Karpas-422 (cell line): Measurements from ENCODE around the gene SPRY4. TPM values are rescaled to one million over a fixed set of nuclear protein-coding genes. Genes with fewer than 3 reads are reported as not detected.
"Not testable (repeated sequence)": the region's sequence is repeated elsewhere in the genome, so short reads cannot be mapped to it uniquely, and the experiment has no call there.

Source experiments
- DNase-seq: peaks from one replicate; pipeline ENCODE4 v3.0.0-alpha.2; 2015
- H2AFZ ChIP-seq: fragments of 200-600 bp; sonication (generic); 2 replicates; pipeline ENCODE4 v1.6.1; 2014; ENCODE audit warnings: antibody characterized with exemption, low read length, mixed read lengths
- H3K27ac ChIP-seq: fragments of 200-600 bp; sonication (generic); 2 replicates; pipeline ENCODE4 v1.5.1; 2014; ENCODE audit warnings: mild to moderate bottlenecking, low read length, moderate library complexity
- H3K27me3 ChIP-seq: fragments of 200-600 bp; sonication (generic); 2 replicates; pipeline ENCODE4 v1.6.1; 2014; ENCODE audit warnings: low read length, mixed read lengths
- H3K36me3 ChIP-seq: fragments of 200-600 bp; sonication (generic); 2 replicates; pipeline ENCODE4 v1.6.1; 2014; ENCODE audit warnings: low read length, mixed read lengths; ENCODE audit not compliant: insufficient read depth
- H3K4me1 ChIP-seq: fragments of 200-600 bp; sonication (generic); 2 replicates; pipeline ENCODE4 v1.6.1; 2014; ENCODE audit warnings: mild to moderate bottlenecking, low read length, mixed read lengths
- H3K4me2 ChIP-seq: fragments of 200-600 bp; sonication (generic); 2 replicates; pipeline ENCODE4 v1.6.1; 2014; ENCODE audit warnings: low read length, low read depth, mild to moderate bottlenecking; ENCODE audit not compliant: poor library complexity, severe bottlenecking
- H3K4me3 ChIP-seq: fragments of 200-600 bp; sonication (generic); 2 replicates; pipeline ENCODE4 v1.5.1; 2014; ENCODE audit warnings: mild to moderate bottlenecking, antibody characterized with exemption, low read length, mixed read lengths
- H3K79me2 ChIP-seq: fragments of 200-600 bp; sonication (generic); 2 replicates; pipeline ENCODE4 v1.6.1; 2014; ENCODE audit warnings: mild to moderate bottlenecking, low read length, mixed read lengths
- H3K9ac ChIP-seq: fragments of 200-600 bp; sonication (generic); 2 replicates; pipeline ENCODE4 v1.6.0; 2014; ENCODE audit warnings: low read length
- H3K9me2 ChIP-seq: fragments of 200-600 bp; sonication (generic), shearing (Covaris generic); replicated peaks from 2 replicates; pipeline ENCODE4 v1.6.0; 2014; ENCODE audit warnings: mild to moderate bottlenecking, low read length, moderate library complexity; ENCODE audit not compliant: insufficient read depth
- H3K9me3 ChIP-seq: fragments of 300-700, 200-600 bp; sonication (generic); 2 replicates; pipeline ENCODE4 v1.6.1; 2014; ENCODE audit warnings: low read length, mixed read lengths
- H4K20me1 ChIP-seq: fragments of 200-600 bp; sonication (generic); 2 replicates; pipeline ENCODE4 v1.6.1; 2014; ENCODE audit warnings: mild to moderate bottlenecking, antibody characterized with exemption, low read length, low read depth; ENCODE audit not compliant: insufficient read depth
- total RNA-seq: library from RNA; depleted of rRNA; stranded (reverse); fragments of >200 nt; shearing (Covaris generic); gene quantifications from 2 replicates; pipeline ENCODE4 v1.2.3, GENCODE V29; 2014; ENCODE audit warnings: low replicate concordance

Gene SPRY4
- total RNA-seq, 1 experiment from 2014 or later, result 0.26 TPM

DNA sequence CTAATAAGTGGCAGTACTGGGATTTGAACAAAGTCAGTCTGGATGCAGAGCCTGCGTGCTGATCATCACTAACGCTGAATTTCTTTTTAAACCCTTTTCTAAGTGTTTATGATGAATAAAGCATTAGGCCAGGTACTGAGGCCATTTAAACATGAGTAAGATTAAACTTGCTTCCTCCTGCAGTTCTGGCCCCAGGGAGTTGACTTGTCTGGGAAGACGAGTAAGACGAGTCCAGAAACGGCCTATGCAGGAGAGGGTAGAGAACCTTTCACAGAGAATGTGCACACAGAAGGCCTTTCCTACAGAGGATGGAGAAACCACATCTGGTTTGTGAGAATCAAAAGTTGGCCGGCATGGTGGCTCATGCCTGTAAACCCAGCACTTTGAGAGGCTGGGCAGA is 42.9 kb downstream of the SPRY4 start:
- no peak overlapping the region for H3K27ac ChIP-seq
- no peaks in the 10 kb centered on the region for H4K20me1 ChIP-seq
- H3K79me2 ChIP-seq, result no peaks in the 10 kb centered on the region
- H3K4me2 ChIP-seq, result no peak overlapping the region
- no peak overlapping the region for H2AFZ ChIP-seq
- H3K9me2 ChIP-seq, result no peaks in the 10 kb centered on the region
- no peak overlapping the region for H3K9ac ChIP-seq
- no peaks in the 10 kb centered on the region for H3K36me3 ChIP-seq
- H3K4me3 ChIP-seq, result no peak overlapping the region
- DNase-seq, result no peak
- H3K9me3 ChIP-seq, result no peaks in the 10 kb centered on the region
- H3K4me1 ChIP-seq, result no peaks in the 10 kb centered on the region
- no peaks in the 10 kb centered on the region for H3K27me3 ChIP-seq

DNA sequence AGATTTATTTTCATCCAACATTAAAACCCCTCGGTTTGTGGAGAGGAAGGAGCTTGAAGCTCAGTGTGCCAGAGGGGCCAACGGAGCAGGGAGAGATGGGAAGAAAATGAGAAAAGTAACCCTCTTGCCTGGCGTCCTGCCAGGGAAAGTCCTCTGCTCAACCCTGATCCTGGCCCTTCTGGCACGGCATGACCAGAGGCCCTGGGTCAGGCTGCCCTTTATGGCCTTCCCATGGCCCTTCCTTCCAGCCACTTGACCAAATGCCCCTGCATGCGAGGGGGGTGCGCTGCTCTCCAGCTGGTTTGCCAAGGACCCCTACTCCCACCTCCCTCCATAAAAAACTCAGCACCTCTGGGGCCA is 43.8 kb downstream of the SPRY4 start:
- Histone ChIP-seq H3K79me2 (no peaks in the 10 kb centered on the region), H3K9me3 (no peaks in the 10 kb centered on the region), H3K27ac (no peak overlapping the region), H3K9me2 (no peaks in the 10 kb centered on the region), H3K4me2 (no peak overlapping the region), H3K36me3 (no peaks in the 10 kb centered on the region), H3K4me1 (no peaks in the 10 kb centered on the region), H4K20me1 (no peaks in the 10 kb centered on the region), H3K27me3 (no peaks in the 10 kb centered on the region), H2AFZ (no peak overlapping the region), H3K9ac (no peak overlapping the region), H3K4me3 (no peak overlapping the region)
- DNase-seq, result no peak

DNA sequence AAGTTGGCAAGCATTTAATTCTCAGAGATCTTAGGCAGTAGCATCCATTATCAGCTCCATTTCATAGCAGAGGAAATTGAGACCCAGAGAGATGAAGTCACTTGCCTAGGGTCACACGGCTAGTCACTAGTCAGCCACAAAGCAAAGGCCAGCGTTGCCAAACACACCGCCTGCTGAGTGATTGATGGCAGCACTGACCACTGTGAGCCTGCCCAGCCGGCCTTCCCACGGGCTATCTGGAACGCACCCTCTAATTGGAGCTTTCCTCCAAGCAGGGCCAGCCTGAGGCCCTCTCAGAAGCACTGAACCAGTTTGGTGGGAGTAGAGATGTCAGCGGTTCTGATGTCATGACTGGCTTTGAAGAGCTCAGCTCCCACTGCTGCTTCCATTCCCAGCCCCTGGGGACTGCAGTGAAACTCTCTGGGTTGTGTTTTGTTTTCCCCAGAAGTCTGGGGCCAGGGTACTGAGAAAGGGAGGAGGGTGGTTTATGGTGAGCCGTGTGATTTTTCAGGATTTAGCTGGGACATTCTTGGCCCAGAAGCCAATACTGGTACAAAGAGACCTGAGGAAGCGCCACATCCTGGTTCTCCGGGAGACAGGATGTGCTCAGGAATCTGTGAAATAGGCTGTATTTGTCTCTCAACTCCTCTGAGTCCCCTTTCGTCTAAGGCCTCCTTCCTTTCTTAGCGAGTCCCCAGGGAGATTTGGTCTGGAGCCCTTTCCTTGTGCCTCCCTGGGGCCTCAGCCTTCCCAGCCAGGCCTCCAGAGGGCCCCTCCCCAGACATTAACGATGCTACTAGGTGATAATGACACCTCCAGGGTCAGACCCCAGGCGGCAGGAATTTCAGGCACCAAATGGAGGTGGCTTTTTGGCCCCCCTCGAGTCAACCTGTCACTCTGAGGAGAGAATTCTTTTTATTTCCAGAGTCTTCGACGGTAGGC is 44.5 kb downstream of the SPRY4 start:
- Histone ChIP-seq H3K4me3 (no peak overlapping the region), H3K4me2 (no peak overlapping the region), H3K9me2 (no peaks in the 10 kb centered on the region), H3K27me3 (no peaks in the 10 kb centered on the region), H4K20me1 (no peaks in the 10 kb centered on the region), H3K79me2 (no peaks in the 10 kb centered on the region), H3K9me3 (no peaks in the 10 kb centered on the region), H3K27ac (no peak overlapping the region), H3K36me3 (no peaks in the 10 kb centered on the region), H3K4me1 (no peaks in the 10 kb centered on the region), H3K9ac (no peak overlapping the region), H2AFZ (no peak overlapping the region)
- no peak for DNase-seq

GRCh38 chr5:142278627-142279026 is 46.2 kb downstream of the SPRY4 start:
- H3K27ac ChIP-seq, result no peak overlapping the region
- no peak overlapping the region for H3K9ac ChIP-seq
- no peaks in the 10 kb centered on the region for H3K36me3 ChIP-seq
- H2AFZ ChIP-seq, result no peak overlapping the region
- no peaks in the 10 kb centered on the region for H3K79me2 ChIP-seq
- H3K27me3 ChIP-seq, result no peaks in the 10 kb centered on the region
- no peak overlapping the region for H3K4me2 ChIP-seq
- no peaks in the 10 kb centered on the region for H3K9me3 ChIP-seq
- no peak for DNase-seq
- no peaks in the 10 kb centered on the region for H4K20me1 ChIP-seq
- no peaks in the 10 kb centered on the region for H3K9me2 ChIP-seq
- H3K4me1 ChIP-seq, result no peaks in the 10 kb centered on the region
- no peak overlapping the region for H3K4me3 ChIP-seq

- Histone ChIP-seq H3K9me3 (no peaks in the 10 kb centered on the region), H3K36me3 (no peaks in the 10 kb centered on the region), H3K9me2 (no peaks in the 10 kb centered on the region), H3K79me2 (no peaks in the 10 kb centered on the region), H4K20me1 (no peaks in the 10 kb centered on the region), H3K9ac (no peak overlapping the region), H3K27me3 (no peaks in the 10 kb centered on the region), H3K4me3 (no peak overlapping the region), H3K27ac (no peak overlapping the region), H3K4me1 (no peaks in the 10 kb centered on the region), H2AFZ (no peak overlapping the region), H3K4me2 (no peak overlapping the region)
- DNase-seq, result no peak
Measured at GRCh38 chr5:142277796-142278195, 47.0 kb downstream of the SPRY4 start.

- Histone ChIP-seq H3K27ac (no peak overlapping the region), H3K36me3 (no peaks in the 10 kb centered on the region), H3K4me3 (no peak overlapping the region), H3K4me1 (no peaks in the 10 kb centered on the region), H3K9ac (no peak overlapping the region), H4K20me1 (no peaks in the 10 kb centered on the region), H3K9me3 (no peaks in the 10 kb centered on the region), H3K27me3 (no peaks in the 10 kb centered on the region), H3K4me2 (no peak overlapping the region), H3K79me2 (no peaks in the 10 kb centered on the region), H2AFZ (no peak overlapping the region), H3K9me2 (no peaks in the 10 kb centered on the region)
- no peak for DNase-seq
Measured at GRCh38 chr5:142276517-142276916, 48.3 kb downstream of the SPRY4 start.

DNA sequence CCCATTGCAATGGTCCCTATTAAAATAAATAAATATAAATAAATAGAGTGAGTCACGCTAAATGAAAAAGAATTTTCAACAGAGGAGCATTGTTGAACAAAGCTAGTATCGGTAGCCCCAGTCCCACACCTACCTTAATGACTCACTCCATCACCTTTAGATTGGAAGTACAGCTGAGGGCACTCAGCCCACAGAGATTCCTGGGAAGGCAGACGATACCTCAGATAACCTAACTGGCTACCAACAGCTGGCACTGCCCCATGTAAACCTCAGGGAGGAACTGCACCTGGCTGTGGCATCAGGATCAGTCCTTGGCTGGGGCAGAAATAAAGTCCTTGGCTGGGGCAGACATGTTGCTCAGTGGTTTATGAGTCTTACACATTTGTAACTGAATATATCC is 49.3 kb downstream of the SPRY4 start:
- no peaks in the 10 kb centered on the region for H4K20me1 ChIP-seq
- no peaks in the 10 kb centered on the region for H3K36me3 ChIP-seq
- H3K9ac ChIP-seq, result no peak overlapping the region
- H3K4me3 ChIP-seq, result no peak overlapping the region
- no peak overlapping the region for H2AFZ ChIP-seq
- H3K27me3 ChIP-seq, result no peaks in the 10 kb centered on the region
- no peaks in the 10 kb centered on the region for H3K4me1 ChIP-seq
- H3K9me2 ChIP-seq, result no peaks in the 10 kb centered on the region
- no peak for DNase-seq
- no peaks in the 10 kb centered on the region for H3K79me2 ChIP-seq
- no peaks in the 10 kb centered on the region for H3K9me3 ChIP-seq
- no peak overlapping the region for H3K27ac ChIP-seq
- no peak overlapping the region for H3K4me2 ChIP-seq

DNA sequence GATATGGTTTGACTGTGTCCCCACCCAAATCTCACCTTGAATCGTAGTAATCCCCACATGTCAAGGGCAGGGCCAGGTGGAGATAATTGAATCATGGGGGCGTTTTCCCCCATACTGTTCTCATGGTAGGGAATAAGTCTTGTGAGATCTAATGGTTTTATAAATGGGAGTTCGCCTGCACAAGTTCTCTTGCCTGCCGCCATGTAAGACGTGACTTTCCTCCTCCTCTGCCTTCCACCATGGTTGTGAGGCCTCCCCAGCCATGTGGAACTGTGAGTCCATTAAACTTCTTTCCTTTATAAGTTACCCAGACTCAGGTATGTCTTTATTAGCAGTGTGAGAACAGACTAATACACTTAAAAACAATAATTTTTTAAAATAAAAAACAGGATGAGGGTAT is 52.2 kb downstream of the SPRY4 start:
- not testable (repeated sequence) for H3K4me3 ChIP-seq, H3K79me2 ChIP-seq, H3K9me2 ChIP-seq, H3K36me3 ChIP-seq, DNase-seq, H3K27me3 ChIP-seq, H3K9me3 ChIP-seq, H3K4me2 ChIP-seq, H3K4me1 ChIP-seq, H3K27ac ChIP-seq, H2AFZ ChIP-seq, H3K9ac ChIP-seq, H4K20me1 ChIP-seq
